Measurements from ENCODE around the gene STX11.

STX11 gene

DNA sequence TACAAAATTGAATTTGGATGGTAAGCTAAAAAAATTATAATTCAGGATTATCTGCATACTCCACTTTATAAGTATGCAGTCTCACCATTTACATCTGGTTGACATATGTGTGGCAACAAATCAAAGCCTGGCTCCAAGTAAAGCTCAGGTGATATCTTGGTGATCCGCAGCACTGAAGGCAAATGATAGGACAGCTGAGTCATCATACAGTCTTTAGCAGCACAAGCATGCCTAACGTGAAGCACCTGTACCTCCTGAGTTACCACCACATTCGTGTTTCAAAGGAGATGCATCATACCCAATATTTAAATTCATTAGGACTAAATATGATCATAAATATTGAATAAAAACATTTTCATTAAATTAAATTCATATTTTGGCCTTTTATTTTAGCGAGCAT lies 11.8 kb upstream of the STX11 start:
- DNase-seq (ENCODE audit: extremely low spot score): no peak
- CTCF ChIA-PET: no interaction called here
- POLR2A ChIA-PET: no interaction called here
- TF ChIP-seq HDGF (IDR thresholded peaks at IDR 0.05; ENCODE audit: borderline replicate concordance) (no peak), ZNF384 (IDR thresholded peaks at IDR 0.05) (no peak), NFRKB (IDR thresholded peaks at IDR 0.05) (no peak), SUZ12 (IDR thresholded peaks at IDR 0.05) (no peak), BHLHE40 (IDR thresholded peaks at IDR 0.05; ENCODE audit: borderline replicate concordance) (no peak), LEF1 (IDR thresholded peaks at IDR 0.05; ENCODE audit: borderline replicate concordance) (no peak)
- TF ChIP-seq, protein P1, sequence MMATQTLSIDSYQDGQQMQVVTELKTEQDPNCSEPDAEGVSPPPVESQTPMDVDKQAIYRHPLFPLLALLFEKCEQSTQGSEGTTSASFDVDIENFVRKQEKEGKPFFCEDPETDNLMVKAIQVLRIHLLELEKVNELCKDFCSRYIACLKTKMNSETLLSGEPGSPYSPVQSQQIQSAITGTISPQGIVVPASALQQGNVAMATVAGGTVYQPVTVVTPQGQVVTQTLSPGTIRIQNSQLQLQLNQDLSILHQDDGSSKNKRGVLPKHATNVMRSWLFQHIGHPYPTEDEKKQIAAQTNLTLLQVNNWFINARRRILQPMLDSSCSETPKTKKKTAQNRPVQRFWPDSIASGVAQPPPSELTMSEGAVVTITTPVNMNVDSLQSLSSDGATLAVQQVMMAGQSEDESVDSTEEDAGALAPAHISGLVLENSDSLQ (IDR thresholded peaks at IDR 0.05): no peak

DNA sequence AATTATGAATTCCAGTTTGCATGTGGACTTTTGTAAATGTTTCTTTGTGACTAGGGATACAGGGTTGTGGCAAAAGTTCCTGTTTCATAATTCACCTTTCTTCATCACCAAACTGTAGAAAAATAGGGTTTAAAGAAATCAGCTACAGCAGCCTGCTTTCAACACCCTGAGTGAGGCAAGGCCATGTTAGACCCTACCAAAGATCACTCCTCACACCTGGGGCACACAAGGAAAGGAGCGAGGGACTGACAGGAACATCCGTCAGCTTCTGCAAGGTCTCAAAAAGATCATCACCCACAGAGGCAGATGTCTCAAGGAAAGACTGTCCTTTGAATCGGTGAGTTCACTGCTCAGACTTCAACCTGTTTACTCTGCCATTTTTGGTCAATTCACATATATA lies 10.5 kb upstream of the STX11 start:
- TF ChIP-seq SUZ12 (IDR thresholded peaks at IDR 0.05) (no peak), FOXA1 (IDR thresholded peaks at IDR 0.05) (no peak), TARDBP (IDR thresholded peaks at IDR 0.05) (no peak), BHLHE40 (IDR thresholded peaks at IDR 0.05; ENCODE audit: borderline replicate concordance) (no peak), HDGF (IDR thresholded peaks at IDR 0.05; ENCODE audit: borderline replicate concordance) (no peak), ZNF384 (IDR thresholded peaks at IDR 0.05) (no peak), FOXK2 (IDR thresholded peaks at IDR 0.05) (no peak), L3MBTL2 (conservative IDR thresholded peaks at IDR 0.05) (no peak), ARNT (IDR thresholded peaks at IDR 0.05) (no peak), LEF1 (IDR thresholded peaks at IDR 0.05; ENCODE audit: borderline replicate concordance) (no peak), FOXM1 (IDR thresholded peaks at IDR 0.05; ENCODE audit: borderline replicate concordance) (no peak), CTBP1 (IDR thresholded peaks at IDR 0.05; ENCODE audit: borderline replicate concordance) (no peak), SP1 (IDR thresholded peaks at IDR 0.05) (no peak)
- TF ChIP-seq, protein P1 (IDR thresholded peaks at IDR 0.05): no peak
- POLR2A ChIA-PET: no interaction called here
- CTCF ChIA-PET: interaction anchor here (0.6 kb wide), 1 partner anchor 10 kb away, joined by 3 read pairs; no protein-coding TSS in a partner anchor
- DNase-seq (ENCODE audit: extremely low spot score): no peak

DNA sequence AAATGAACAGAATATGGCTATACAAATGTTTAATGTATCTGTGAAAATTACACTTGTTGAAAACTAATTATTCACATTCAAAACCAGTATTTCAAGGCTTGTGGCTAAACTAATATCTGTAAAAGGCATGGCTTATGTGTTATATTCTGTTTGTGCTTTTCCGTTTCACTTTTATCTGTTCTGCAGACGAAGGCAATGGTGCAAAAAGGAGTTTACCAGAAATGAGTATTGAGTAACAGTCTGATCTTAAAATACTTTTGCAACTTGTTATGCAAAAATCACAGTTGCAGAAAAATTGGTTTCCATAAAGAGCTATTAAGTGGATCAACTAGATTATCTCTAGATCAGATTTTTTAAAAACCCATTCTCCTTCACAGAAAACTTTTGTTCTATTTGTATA lies 9.4 kb upstream of the STX11 start:
- ChIA-PET CTCF (no interaction called here), POLR2A (interaction anchor here (0.6 kb wide), 1 partner anchor 146 kb away, joined by 3 read pairs; no protein-coding TSS in a partner anchor)
- no peak for DNase-seq (ENCODE audit: extremely low spot score)
- TF ChIP-seq FOXA1 (IDR thresholded peaks at IDR 0.05) (no peak), ZNF384 (IDR thresholded peaks at IDR 0.05) (no peak), L3MBTL2 (conservative IDR thresholded peaks at IDR 0.05) (no peak), LEF1 (IDR thresholded peaks at IDR 0.05; ENCODE audit: borderline replicate concordance) (no peak)

DNA sequence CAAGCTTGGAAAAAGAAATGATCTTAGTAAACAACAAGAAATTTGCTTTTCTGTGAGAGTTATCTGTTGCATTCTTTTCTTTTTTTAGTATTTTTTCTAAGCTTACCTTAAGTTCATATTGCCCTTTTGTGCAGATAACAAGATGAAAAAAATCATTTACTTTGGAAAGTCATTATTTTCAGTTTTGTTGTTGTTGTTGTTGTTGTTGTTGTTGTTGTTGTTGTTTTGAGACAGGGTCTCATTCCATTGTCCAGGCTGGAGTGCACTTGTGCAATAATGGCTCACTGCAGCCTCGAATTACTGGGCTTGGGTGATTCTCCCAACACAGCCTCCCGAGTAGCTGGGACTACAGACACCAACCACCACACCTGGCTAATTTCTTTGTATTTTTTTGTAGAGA lies 8.8 kb upstream of the STX11 start:
- POLR2A ChIA-PET: no interaction called here
- TF ChIP-seq HDGF (IDR thresholded peaks at IDR 0.05; ENCODE audit: borderline replicate concordance) (no peak), CTBP1 (IDR thresholded peaks at IDR 0.05; ENCODE audit: borderline replicate concordance) (no peak), ZNF384 (IDR thresholded peaks at IDR 0.05) (no peak), FOXA1 (IDR thresholded peaks at IDR 0.05) (no peak), SP1 (IDR thresholded peaks at IDR 0.05) (no peak), FOXK2 (IDR thresholded peaks at IDR 0.05) (no peak), BHLHE40 (IDR thresholded peaks at IDR 0.05; ENCODE audit: borderline replicate concordance) (no peak), LEF1 (IDR thresholded peaks at IDR 0.05; ENCODE audit: borderline replicate concordance) (no peak), ARNT (IDR thresholded peaks at IDR 0.05) (no peak), L3MBTL2 (conservative IDR thresholded peaks at IDR 0.05) (no peak), TARDBP (IDR thresholded peaks at IDR 0.05) (no peak), FOXM1 (IDR thresholded peaks at IDR 0.05; ENCODE audit: borderline replicate concordance) (no peak), SUZ12 (IDR thresholded peaks at IDR 0.05) (no peak), ELF4 (IDR thresholded peaks at IDR 0.05) (no peak)
- TF ChIP-seq, protein P1 (IDR thresholded peaks at IDR 0.05): no peak
- CTCF ChIA-PET: no interaction called here
- no peak for DNase-seq (ENCODE audit: extremely low spot score)

DNA sequence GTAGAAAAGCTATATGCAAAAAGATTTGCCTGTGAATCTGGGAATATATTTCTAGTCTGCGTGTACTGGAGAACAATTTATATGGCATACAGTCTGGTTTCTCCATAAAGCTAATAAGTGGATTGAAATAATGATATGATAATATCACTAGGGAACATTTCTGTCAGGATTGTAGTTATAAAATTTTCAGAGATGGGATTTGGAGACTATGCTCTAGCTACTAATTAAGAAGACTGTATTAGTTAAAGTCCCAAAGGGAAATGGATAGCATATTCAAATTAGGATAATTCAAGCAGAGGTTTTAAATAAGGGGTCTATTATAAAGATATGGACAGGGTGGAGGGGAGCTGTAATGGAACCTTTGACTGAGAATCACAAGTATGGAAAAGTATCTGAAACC lies 7.2 kb upstream of the STX11 start:
- no peak for TF ChIP-seq L3MBTL2 (conservative IDR thresholded peaks at IDR 0.05)
- TF ChIP-seq TARDBP (IDR thresholded peaks at IDR 0.05): no peak
- no peak for TF ChIP-seq FOXM1 (IDR thresholded peaks at IDR 0.05; ENCODE audit: borderline replicate concordance)
- TF ChIP-seq, protein P1 (IDR thresholded peaks at IDR 0.05): no peak
- TF ChIP-seq SUZ12 (IDR thresholded peaks at IDR 0.05): no peak
- TF ChIP-seq ZNF384 (IDR thresholded peaks at IDR 0.05): no peak
- TF ChIP-seq FOXA1 (IDR thresholded peaks at IDR 0.05): no peak
- no peak for TF ChIP-seq NFRKB (IDR thresholded peaks at IDR 0.05)
- no peak for TF ChIP-seq HDGF (IDR thresholded peaks at IDR 0.05; ENCODE audit: borderline replicate concordance)
- TF ChIP-seq ELF4 (IDR thresholded peaks at IDR 0.05): no peak
- no peak for TF ChIP-seq BHLHE40 (IDR thresholded peaks at IDR 0.05; ENCODE audit: borderline replicate concordance)
- no peak for TF ChIP-seq ARNT (IDR thresholded peaks at IDR 0.05)
- no peak for TF ChIP-seq LEF1 (IDR thresholded peaks at IDR 0.05; ENCODE audit: borderline replicate concordance)
- TF ChIP-seq FOXK2 (IDR thresholded peaks at IDR 0.05): no peak
- no peak for TF ChIP-seq SP1 (IDR thresholded peaks at IDR 0.05)
- no peak for TF ChIP-seq CTBP1 (IDR thresholded peaks at IDR 0.05; ENCODE audit: borderline replicate concordance)
- DNase-seq (ENCODE audit: extremely low spot score): no peak
- ChIA-PET POLR2A (no interaction called here), CTCF (no interaction called here)

DNA sequence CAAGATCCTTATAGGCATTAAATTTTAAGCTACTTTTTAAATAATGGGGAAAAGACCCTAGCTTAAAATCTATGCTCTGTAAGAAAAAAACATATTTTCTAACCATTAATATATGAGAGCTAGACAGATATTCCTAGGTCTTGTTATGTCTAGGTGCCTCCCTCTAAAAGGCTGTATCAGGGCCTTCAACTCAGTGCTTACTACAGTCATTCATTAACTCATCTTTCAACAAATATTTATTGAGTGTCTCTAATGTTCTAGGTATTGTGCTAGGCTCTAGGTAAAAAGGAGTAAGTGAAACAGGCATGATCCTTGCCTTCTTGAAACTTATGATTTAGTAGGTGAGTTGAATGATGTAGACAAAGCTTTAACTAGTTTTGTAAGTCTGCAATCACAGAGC lies 6.4 kb upstream of the STX11 start:
- POLR2A ChIA-PET: no interaction called here
- TF ChIP-seq FOXM1 (IDR thresholded peaks at IDR 0.05; ENCODE audit: borderline replicate concordance) (no peak), TARDBP (IDR thresholded peaks at IDR 0.05) (no peak), ZNF384 (IDR thresholded peaks at IDR 0.05) (no peak), HDGF (IDR thresholded peaks at IDR 0.05; ENCODE audit: borderline replicate concordance) (no peak), ARNT (IDR thresholded peaks at IDR 0.05) (no peak), LEF1 (IDR thresholded peaks at IDR 0.05; ENCODE audit: borderline replicate concordance) (no peak), FOXK2 (IDR thresholded peaks at IDR 0.05) (no peak), FOXA1 (IDR thresholded peaks at IDR 0.05) (no peak), SUZ12 (IDR thresholded peaks at IDR 0.05) (no peak), CTBP1 (IDR thresholded peaks at IDR 0.05; ENCODE audit: borderline replicate concordance) (no peak), L3MBTL2 (conservative IDR thresholded peaks at IDR 0.05) (no peak), SP1 (IDR thresholded peaks at IDR 0.05) (no peak), NFRKB (IDR thresholded peaks at IDR 0.05) (no peak), ELF4 (IDR thresholded peaks at IDR 0.05) (no peak), BHLHE40 (IDR thresholded peaks at IDR 0.05; ENCODE audit: borderline replicate concordance) (no peak)
- TF ChIP-seq, protein P1 (IDR thresholded peaks at IDR 0.05): no peak
- DNase-seq (ENCODE audit: extremely low spot score): no peak
- CTCF ChIA-PET: no interaction called here

All from HEK293T (cell line).